ENCODE data around the gene EPS8L3. TPM values are rescaled to one million over a fixed set of nuclear protein-coding genes. Genes with fewer than 3 reads are reported as not detected.

Gene EPS8L3
- total RNA-seq, 1 experiment from 2014 or later = 0.96 TPM

DNA sequence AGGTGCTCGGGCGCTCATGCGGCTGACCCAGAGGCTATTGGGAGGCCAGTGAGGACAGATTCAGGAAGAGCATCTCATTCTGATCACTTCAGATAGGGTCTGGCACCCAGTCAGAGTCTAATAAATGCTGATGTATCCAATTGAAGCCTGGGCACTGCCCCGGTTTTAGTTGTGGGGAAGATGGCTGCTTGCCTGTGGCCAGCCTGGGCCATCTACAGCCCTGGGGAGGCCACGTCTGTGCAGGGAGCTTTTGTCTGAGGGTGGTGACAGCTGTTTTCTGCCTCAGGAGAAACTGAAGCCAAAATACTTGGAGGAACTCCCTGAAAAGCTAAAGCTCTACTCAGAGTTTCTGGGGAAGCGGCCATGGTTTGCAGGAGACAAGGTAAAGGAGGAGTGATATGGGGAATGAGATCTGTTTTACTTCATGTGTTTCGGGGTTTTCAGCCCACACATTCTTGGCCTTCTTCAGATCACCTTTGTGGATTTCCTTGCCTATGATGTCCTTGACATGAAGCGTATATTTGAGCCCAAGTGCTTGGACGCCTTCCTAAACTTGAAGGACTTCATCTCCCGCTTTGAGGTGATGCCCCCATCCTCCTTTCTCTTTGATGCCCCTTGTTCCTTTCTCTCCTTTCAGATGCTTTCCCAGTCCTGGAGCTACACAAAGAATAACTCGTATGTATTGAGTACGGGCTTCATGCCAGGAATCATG lies 48.9 kb downstream of the EPS8L3 start:
- POLR2A ChIA-PET = no interaction called here
- no peak overlapping the region for H3K4me3 ChIP-seq (replicated peaks in 1 of 2; ENCODE audit: low read depth in 1 of 2, low read length in 2 of 2)
- H3K27me3 ChIP-seq (ENCODE audit: insufficient read depth, low read length) = no peaks in the 10 kb centered on the region
- no peaks in the 10 kb centered on the region for H3K9me2 ChIP-seq (ENCODE audit: insufficient read depth)
- H3K36me3 ChIP-seq (ENCODE audit: control insufficient read depth in 1 of 2, insufficient read depth in 2 of 2, low read length in 2 of 2) = no peaks in the 10 kb centered on the region
- intact Hi-C loops (cut with micrococcal nuclease) = loop anchor here (5.0 kb wide), 1 partner anchor 267 kb away; the partner anchor contains the start of gene AHCYL1
- no peak for DNase-seq (ENCODE audit: low read depth, low spot score)
- TF ChIP-seq CBX3 (IDR thresholded peaks at IDR 0.05; ENCODE audit: low read depth) = no peak
- TF ChIP-seq, protein P1, sequence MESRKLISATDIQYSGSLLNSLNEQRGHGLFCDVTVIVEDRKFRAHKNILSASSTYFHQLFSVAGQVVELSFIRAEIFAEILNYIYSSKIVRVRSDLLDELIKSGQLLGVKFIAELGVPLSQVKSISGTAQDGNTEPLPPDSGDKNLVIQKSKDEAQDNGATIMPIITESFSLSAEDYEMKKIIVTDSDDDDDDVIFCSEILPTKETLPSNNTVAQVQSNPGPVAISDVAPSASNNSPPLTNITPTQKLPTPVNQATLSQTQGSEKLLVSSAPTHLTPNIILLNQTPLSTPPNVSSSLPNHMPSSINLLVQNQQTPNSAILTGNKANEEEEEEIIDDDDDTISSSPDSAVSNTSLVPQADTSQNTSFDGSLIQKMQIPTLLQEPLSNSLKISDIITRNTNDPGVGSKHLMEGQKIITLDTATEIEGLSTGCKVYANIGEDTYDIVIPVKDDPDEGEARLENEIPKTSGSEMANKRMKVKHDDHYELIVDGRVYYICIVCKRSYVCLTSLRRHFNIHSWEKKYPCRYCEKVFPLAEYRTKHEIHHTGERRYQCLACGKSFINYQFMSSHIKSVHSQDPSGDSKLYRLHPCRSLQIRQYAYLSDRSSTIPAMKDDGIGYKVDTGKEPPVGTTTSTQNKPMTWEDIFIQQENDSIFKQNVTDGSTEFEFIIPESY (IDR thresholded peaks at IDR 0.05; ENCODE audit: extremely low read depth, insufficient replicate concordance, low read length) = no peak
- no peak for TF ChIP-seq POLR2A (IDR thresholded peaks at IDR 0.05; ENCODE audit: borderline replicate concordance, extremely low read depth, insufficient read depth, insufficient read length)
- no peak for TF ChIP-seq YY1 (IDR thresholded peaks at IDR 0.05; ENCODE audit: extremely low read depth, insufficient replicate concordance, low read depth, low read length)
- no peak for TF ChIP-seq POLR2AphosphoS5 (IDR thresholded peaks at IDR 0.05; ENCODE audit: low read depth, low read length)
- TF ChIP-seq EZH2phosphoT487 (IDR thresholded peaks at IDR 0.05; ENCODE audit: borderline replicate concordance) = no peak
- TF ChIP-seq EGR1 (IDR thresholded peaks at IDR 0.05; ENCODE audit: low read depth) = no peak
- no peak for TF ChIP-seq SRF (IDR thresholded peaks at IDR 0.05; ENCODE audit: low read depth)
- TF ChIP-seq ZFX (IDR thresholded peaks at IDR 0.05) = no peak
- TF ChIP-seq, protein P2, sequence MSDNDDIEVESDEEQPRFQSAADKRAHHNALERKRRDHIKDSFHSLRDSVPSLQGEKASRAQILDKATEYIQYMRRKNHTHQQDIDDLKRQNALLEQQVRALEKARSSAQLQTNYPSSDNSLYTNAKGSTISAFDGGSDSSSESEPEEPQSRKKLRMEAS (IDR thresholded peaks at IDR 0.05) = no peak
- TF ChIP-seq, protein P3, sequence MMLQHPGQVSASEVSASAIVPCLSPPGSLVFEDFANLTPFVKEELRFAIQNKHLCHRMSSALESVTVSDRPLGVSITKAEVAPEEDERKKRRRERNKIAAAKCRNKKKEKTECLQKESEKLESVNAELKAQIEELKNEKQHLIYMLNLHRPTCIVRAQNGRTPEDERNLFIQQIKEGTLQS (IDR thresholded peaks at IDR 0.05) = no peak
- TF ChIP-seq, protein P4, sequence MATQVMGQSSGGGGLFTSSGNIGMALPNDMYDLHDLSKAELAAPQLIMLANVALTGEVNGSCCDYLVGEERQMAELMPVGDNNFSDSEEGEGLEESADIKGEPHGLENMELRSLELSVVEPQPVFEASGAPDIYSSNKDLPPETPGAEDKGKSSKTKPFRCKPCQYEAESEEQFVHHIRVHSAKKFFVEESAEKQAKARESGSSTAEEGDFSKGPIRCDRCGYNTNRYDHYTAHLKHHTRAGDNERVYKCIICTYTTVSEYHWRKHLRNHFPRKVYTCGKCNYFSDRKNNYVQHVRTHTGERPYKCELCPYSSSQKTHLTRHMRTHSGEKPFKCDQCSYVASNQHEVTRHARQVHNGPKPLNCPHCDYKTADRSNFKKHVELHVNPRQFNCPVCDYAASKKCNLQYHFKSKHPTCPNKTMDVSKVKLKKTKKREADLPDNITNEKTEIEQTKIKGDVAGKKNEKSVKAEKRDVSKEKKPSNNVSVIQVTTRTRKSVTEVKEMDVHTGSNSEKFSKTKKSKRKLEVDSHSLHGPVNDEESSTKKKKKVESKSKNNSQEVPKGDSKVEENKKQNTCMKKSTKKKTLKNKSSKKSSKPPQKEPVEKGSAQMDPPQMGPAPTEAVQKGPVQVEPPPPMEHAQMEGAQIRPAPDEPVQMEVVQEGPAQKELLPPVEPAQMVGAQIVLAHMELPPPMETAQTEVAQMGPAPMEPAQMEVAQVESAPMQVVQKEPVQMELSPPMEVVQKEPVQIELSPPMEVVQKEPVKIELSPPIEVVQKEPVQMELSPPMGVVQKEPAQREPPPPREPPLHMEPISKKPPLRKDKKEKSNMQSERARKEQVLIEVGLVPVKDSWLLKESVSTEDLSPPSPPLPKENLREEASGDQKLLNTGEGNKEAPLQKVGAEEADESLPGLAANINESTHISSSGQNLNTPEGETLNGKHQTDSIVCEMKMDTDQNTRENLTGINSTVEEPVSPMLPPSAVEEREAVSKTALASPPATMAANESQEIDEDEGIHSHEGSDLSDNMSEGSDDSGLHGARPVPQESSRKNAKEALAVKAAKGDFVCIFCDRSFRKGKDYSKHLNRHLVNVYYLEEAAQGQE (IDR thresholded peaks at IDR 0.05; ENCODE audit: low read depth) = no peak
- no peak for TF ChIP-seq FOSL1 (IDR thresholded peaks at IDR 0.05; ENCODE audit: low read depth)
- TF ChIP-seq ELF1 (IDR thresholded peaks at IDR 0.05; ENCODE audit: borderline replicate concordance, low read depth) = no peak
- no peak for TF ChIP-seq TCF7L2 (IDR thresholded peaks at IDR 0.05; ENCODE audit: borderline replicate concordance, extremely low read depth, insufficient read depth, insufficient read length)
- no peak for TF ChIP-seq RAD21 (IDR thresholded peaks at IDR 0.05; ENCODE audit: low read depth)
- TF ChIP-seq JUND (IDR thresholded peaks at IDR 0.05) = no peak
- TF ChIP-seq CEBPB (IDR thresholded peaks at IDR 0.05; ENCODE audit: low read depth) = no peak
- TF ChIP-seq SIN3A (IDR thresholded peaks at IDR 0.05; ENCODE audit: low read depth) = no peak
- TF ChIP-seq, protein P5, sequence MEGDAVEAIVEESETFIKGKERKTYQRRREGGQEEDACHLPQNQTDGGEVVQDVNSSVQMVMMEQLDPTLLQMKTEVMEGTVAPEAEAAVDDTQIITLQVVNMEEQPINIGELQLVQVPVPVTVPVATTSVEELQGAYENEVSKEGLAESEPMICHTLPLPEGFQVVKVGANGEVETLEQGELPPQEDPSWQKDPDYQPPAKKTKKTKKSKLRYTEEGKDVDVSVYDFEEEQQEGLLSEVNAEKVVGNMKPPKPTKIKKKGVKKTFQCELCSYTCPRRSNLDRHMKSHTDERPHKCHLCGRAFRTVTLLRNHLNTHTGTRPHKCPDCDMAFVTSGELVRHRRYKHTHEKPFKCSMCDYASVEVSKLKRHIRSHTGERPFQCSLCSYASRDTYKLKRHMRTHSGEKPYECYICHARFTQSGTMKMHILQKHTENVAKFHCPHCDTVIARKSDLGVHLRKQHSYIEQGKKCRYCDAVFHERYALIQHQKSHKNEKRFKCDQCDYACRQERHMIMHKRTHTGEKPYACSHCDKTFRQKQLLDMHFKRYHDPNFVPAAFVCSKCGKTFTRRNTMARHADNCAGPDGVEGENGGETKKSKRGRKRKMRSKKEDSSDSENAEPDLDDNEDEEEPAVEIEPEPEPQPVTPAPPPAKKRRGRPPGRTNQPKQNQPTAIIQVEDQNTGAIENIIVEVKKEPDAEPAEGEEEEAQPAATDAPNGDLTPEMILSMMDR (IDR thresholded peaks at IDR 0.05 in 2 of 3, conservative IDR thresholded peaks at IDR 0.05 in 1 of 3; ENCODE audit: borderline replicate concordance in 1 of 3, insufficient read depth in 1 of 3, low read depth in 2 of 3, low read length in 2 of 3) = no peak
- no peak overlapping the region for H3K9ac ChIP-seq (ENCODE audit: low read length)
- RAD21 ChIA-PET (ENCODE audit: low non-redundant PET in 1 of 2, low total read pairs in 2 of 2, uncharacterized antibody in 2 of 2, unreplicated experiment in 2 of 2) = no interaction called here
- H3K9me3 ChIP-seq (ENCODE audit: control insufficient read depth in 1 of 2, insufficient read depth in 1 of 2, low read depth in 1 of 2, low read length in 2 of 2) = no peaks in the 10 kb centered on the region
- H3K4me1 ChIP-seq (ENCODE audit: control insufficient read depth in 1 of 2, insufficient read depth in 2 of 2, low read length in 2 of 2) = peaks cover 0 to 13% of the 10 kb centered on the region in 2 experiments; a peak in 2 of 4 replicates
- no peak overlapping the region for H2AFZ ChIP-seq (ENCODE audit: low read depth, low read length, poor library complexity, severe bottlenecking)
- no peak overlapping the region for H3K27ac ChIP-seq (ENCODE audit: low read depth, low read length)
- CTCF ChIA-PET = no interaction called here
- no peak for ATAC-seq
- H3K4me2 ChIP-seq (ENCODE audit: low read length) = no peak overlapping the region
- H4K20me1 ChIP-seq (ENCODE audit: insufficient read depth) = no peaks in the 10 kb centered on the region
- H3K79me2 ChIP-seq (ENCODE audit: insufficient read depth, low read length) = no peaks in the 10 kb centered on the region
- BruUV-seq (replicated peaks) = no TSS peak

Data from HCT116 (cell line).